HG03103 (cell line): Measurements from ENCODE around the gene ADGRB3.
"Not testable (repeated sequence)": the region's sequence is repeated elsewhere in the genome, so short reads cannot be mapped to it uniquely, and the experiment has no call there.

Experiments
- ATAC-seq: cut with Tn5 transposase; IDR thresholded peaks from one replicate; pipeline ENCODE4 v1.9.1; 2021; ENCODE audit warnings: low read depth; ENCODE audit not compliant: unreplicated experiment

ADGRB3 gene

DNA sequence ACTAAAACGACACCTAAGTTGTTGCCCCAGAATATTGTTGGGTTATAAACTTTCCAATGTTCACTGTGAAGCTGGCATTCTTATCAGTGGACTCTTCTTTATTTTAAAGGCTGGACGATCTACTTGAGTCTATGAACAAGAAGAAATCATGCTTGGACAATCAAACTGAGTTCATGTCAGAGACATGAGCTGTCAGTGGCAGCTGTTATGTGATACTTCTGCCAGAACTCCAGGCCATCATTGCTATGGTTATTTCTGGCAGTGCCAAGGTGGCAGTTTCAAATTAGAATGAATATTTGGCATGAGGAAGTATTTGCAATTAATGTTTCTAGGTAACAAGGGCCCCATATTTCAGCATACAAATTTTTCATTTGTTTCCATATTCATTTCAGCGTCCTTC lies 744.4 kb downstream of the ADGRB3 start:
- ATAC-seq, result no peak

DNA sequence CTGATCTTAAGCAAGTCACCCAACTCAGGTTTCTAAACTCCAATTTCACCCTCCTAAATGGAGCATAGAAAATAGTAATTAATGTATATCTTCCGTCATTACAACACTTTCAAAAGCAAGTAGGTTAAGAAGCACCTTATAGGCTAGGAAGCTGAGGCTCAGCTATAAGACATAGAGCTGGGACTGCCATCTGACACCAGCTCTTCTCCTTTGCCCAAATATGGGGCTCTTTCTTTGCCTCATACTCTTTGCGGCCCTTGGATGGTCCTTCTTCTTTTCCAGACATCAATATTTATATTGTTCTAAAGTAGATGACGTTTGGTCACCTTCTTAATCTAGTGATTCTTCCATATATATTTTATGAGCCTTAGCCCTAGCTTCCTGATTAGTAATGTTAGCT lies 748.5 kb downstream of the ADGRB3 start:
- ATAC-seq, result no peak

DNA sequence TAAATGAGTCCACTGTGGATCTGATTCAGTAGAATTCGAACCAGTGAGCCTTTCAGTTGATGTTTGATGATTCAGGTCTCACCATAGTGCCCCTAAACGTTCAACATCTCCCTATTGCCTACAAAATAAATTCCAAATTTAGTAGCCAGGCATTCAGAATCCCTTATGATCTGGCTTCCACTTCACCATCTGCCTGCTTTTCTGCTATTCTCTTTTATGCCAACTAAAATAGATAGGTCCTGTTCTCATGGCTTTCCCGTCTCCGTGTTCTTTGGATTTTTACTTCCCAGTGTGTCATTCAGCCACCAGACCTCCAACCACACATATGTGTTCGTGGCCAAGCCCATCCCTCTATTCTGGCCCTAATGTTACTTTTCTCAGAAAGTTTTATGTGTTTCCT lies 751.3 kb downstream of the ADGRB3 start:
- ATAC-seq, result no peak

DNA sequence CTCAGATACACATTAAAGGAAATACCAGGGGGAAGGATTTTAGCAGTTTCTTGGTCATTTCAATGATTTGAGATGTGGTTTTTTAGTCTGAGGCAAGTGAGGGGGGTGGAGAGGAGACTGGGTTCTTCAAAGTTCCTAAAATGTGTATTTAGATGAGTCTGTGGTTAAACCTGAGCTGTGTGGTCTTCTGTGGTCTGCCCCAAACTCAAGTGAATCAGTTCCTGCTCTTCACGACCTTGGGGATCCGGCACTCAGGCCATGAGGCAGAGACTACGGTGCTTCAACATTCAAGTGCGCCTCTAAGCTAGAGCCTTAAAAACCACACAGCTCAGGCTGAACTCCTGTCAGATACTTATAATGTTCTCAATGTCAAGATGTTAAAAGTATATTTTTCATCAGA lies 755.0 kb downstream of the ADGRB3 start:
- no peak for ATAC-seq

DNA sequence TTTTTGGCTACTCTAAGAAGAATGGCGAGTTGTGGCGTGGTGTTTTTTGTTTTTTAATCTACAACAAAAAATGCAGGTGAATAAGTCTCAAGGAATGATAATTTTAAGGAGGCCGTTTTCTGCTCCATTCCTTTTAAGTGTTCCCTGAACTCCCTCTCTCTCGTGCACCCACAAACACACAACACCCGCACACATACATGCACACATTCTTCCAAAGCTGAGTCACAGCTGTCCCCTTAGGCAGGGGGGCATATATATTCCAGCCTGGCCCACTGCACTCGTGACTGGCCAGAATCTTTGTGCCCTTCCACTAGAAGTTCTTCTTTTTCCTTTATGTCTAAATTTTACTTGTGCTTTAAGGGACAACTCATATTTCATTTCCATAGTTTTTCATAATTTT lies 756.0 kb downstream of the ADGRB3 start:
- ATAC-seq, result no peak

DNA sequence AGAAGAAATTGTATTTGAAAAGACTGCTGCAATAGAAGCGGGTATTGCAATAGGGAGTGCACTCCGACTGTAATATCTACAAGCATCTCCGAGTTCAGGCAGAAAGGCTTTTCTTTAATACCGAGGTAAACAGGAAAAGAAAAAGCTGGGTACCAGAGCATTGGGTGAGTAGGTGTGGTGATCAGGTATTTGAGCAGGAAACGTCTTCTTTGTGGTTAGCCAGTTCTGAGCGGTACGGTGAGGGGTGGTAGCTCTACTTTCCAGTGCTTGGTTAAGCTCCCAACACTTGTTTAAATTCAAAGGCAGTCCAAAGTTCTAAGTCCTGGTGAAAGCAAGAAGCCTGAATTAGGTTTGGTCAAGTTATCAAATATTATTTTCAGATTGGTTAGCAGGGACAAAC lies 757.7 kb downstream of the ADGRB3 start:
- no peak for ATAC-seq

DNA sequence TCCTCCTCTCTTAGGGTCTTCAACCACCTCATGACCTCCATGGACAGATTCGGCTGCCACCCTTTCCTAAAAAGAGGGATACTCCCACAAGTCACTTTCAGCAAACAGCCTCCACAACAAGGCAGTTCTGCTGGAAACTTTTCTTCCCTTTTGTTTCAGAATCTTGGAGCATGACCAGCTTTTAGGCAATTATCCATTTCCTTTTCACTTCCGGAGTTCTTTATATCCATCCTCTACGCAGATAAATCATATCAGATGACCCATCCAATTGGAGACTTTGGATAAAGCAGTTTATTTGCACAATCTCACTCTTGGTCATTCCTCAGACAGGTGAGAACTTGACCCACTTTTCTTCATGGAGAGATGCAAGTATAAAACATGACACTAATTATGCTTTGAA lies 763.2 kb downstream of the ADGRB3 start:
- ATAC-seq, result no peak

DNA sequence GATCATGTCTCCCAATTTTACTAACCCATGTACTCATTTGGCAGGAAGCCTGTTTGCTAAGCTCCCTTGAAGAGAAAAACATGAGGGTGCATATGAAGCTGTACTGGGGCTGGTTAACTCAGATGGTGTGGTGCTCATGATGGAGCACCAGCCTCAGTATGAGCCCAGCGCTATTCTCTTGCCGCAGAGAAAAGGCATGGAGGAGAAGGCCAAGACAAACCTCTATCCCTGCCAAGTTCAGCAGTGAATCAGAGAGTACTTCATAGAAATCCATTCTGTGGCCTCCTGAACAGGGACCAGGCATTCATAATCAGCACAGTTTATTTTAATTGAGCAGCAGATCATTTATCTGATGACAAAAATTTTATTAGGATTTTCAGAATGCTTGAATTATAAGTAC lies 763.6 kb downstream of the ADGRB3 start:
- no peak for ATAC-seq

DNA sequence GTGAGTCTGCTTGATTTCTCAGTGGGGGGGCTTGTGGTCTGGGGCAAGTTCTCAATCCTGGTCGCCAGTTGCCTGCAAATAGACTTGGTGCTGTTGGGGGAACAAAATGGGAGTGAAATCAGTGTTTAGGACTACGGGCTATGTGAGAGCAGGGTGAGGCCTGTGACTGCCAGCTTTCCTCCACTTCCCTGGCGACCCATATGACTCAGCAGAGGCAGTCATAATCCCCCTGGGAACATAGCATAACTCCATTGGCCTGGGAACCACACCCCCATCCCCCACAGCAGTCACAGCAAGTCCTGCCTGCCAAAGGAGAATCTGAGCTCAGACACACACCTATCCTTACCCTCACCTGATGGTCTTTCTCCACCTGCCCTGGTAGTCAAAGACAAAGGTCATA lies 773.8 kb downstream of the ADGRB3 start:
- ATAC-seq, result no peak

DNA sequence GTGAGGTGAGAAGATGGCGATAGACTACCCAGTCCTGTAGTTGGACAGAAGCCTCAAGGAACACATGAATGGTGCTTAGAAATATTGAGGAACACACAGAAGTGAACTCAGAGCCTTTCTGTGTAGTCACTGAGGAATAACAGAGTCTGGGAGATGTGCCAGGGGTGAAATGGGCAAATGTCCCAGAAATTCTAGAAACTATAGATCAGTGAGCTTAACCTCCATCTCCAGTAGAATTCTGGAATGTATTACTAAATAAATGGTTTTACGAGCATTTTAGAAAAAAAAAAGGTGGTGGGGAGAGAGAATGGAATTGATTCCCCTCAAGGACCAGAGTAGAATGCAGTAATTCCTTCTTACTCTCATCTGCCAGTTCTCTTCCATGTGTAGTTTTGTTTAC lies 781.7 kb downstream of the ADGRB3 start:
- no peak for ATAC-seq

DNA sequence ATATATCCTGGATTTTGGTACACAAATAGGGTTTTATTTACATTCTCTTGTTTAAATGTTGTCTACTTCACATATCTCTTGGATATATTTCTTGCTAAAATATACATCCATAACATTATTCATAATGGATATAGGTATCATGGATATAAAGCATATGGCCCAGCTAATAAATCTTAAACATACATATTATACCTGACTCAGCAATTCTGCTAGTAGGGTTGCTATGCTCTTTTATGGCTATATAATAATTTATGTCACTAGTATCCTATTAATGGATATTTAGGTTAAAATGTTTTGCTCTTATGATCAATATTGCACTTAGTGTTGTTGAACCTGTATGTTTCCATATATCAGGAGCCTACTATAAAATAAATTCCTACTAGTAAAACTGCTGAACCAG lies 786.2 kb downstream of the ADGRB3 start:
- ATAC-seq, result no peak

DNA sequence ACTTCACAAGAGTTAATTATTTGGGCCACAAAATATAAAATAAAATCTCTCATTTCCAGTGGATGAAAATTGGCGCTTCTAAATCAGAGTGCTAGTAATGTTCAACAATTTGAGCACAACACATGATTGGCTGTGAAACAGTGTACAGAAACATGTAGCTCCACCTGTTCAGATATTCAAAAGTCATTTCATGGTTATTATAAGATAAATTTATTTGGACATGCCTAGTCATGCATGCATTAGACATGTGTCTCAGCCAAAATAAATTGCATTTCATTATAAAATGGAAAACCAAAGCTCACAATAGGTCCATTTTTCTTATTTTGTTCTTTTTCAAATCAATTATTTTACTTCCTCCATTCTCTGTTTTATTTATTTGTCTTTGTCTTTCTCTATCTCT lies 786.9 kb downstream of the ADGRB3 start:
- no peak for ATAC-seq

DNA sequence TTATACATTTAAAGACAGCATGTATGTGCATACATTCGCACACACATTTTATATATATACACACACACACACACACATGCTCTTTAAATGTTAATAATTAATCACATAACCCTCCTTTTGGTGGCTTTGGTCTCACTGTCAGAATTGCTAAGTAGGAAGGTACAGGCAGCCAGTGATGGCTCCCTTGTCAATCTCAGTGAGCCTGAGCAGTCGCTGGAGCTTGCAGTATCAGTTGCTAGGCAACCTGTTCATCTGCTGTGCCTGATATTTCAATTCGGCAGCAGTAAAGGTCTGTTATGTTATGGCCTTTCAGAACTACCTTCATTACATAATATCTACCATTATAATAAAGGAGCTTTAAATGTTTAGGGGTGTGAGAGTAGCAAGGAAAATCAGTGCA lies 787.4 kb downstream of the ADGRB3 start:
- no peak for ATAC-seq

DNA sequence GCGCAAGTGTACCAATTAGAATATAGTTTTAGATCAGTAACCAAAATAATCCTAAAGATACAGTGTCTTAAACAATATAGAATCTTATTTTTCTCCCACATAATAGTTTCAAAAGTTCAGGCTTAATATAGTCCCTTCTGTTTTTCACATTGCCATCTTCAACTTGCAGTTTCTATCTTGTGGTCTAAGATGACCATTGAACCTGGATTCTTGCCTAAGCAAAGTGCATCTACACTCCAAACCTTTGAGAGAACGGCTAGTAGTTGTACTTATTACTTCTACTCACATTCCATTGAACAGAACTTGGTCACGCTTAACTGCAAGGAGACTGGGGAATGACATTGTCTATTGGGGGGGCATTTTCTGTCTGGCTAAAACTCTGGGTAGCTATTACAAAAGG lies 788.7 kb downstream of the ADGRB3 start:
- ATAC-seq, result no peak

DNA sequence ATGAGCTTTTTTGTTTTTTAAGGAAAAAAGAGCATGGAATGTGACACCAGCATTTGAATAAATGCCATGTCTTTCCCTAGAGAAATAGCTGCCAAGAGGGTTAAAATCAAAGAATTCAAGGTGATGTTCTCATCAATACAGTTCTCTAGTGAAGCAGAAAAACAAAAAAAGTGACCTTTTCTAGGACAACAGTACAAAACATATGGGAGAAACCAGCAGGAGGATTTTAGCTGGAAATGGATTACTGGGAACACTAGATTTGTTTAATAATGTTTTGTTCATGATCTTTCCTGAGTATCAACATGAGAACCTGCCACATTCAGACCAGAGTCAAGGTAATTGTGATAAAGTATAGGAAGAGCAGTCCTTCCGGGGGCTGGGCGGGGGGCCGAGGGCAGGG lies 789.5 kb downstream of the ADGRB3 start:
- ATAC-seq, result no peak

DNA sequence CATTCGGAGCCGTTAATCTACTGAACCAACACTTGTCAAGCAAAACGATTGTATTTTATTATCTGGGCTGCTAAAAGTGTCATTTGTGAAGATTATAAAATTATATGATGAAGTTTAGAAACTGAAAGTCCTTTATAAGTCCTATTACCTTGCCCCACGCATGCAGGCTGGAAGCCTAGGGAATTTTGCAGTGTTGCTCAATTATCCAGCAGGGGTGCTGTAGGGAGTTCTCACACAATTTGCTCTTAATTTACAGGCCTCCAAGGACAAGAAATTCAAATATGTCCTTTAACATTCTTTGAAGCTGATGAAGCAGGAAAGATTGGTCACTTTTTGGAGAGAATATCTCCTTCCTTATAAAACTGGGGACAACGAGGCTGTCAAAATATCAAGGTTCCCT lies 792.8 kb downstream of the ADGRB3 start:
- ATAC-seq, result no peak

DNA sequence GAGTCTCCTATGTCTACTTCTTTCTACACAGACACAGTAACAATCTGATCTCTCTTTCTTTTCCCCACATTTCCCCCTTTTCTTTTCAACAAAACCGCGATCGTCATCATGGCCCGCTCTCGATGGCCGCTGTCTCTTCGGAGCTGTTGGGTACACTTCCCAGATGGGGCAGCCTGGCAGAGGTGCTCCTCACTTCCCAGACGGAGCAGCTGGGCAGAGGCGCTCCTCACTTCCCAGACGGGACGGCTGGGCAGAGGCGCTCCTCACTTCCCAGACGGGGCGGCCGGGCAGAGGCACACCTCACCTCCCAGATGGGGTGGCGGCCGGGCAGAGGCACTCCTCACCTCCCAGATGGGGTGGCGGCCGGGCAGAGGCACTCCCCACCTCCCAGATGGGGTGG lies 797.1 kb downstream of the ADGRB3 start:
- ATAC-seq, result not testable (repeated sequence)

DNA sequence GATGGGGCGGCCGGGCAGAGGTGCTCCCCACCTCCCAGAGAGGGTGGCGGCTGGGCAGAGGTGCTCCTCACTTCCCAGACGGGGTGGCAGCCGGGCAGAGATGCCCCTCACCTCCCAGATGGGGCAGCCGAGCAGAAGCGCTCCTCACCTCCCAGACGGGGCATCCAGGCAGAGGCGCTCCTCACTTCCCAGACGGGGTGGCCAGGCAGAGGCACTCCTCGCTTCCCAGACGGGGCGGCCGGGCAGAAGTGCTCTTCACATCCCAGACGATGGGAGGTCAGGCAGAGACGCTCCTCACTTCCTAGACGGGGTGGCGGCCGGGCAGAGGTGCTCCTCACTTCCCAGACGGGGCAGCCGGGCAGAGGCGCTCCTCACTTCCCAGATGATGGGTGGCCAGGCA lies 798.0 kb downstream of the ADGRB3 start:
- not testable (repeated sequence) for ATAC-seq

DNA sequence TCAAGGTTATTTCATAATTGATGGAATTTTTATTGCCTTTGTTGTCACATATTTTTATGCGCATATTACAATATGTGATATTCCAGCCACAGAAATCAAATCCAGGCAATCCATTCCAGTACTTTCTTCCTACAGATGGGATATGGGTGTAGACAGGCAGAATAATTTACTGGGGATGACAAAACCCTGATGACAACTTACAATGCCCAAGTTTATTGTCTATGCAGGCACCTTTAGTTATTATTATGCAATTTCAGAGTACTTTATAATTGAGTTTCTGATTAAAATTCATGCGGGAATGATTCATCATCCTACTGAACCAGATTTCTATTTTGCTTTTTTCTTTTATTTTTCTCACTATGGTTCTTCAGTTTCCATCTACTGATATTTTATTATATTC lies 803.0 kb downstream of the ADGRB3 start:
- no peak for ATAC-seq
